ENCODE measurements around the gene POLE4. TPM values are rescaled to one million over a fixed set of nuclear protein-coding genes. Genes with fewer than 3 reads are reported as not detected.

Gene POLE4
- total RNA-seq, 2 experiments from 2014 or later, result 35.5 to 39.5 TPM

- ChIA-PET CTCF (interaction anchor here (0.5 kb wide), 1 partner anchor 271 kb away, joined by 3 read pairs; no protein-coding TSS in a partner anchor), POLR2A (no interaction called here)
- H3K27me3 Mint-ChIP-seq, result no peaks in the 10 kb centered on the region
- no peak overlapping the region for H3K27ac Mint-ChIP-seq
- no peaks in the 10 kb centered on the region for H3K9me3 Mint-ChIP-seq
- H3K4me1 Mint-ChIP-seq, result no peaks in the 10 kb centered on the region
- peaks cover 4% of the 10 kb centered on the region for H3K36me3 Mint-ChIP-seq (ENCODE audit: low read depth)
- no peak for DNase-seq
- H3K4me3 Mint-ChIP-seq, result no peak overlapping the region
These were observed 26.6 kb downstream of the POLE4 start for GRCh38 chr2:74984947-74985637.

- H3K4me3 Mint-ChIP-seq, result no peak overlapping the region
- H3K27ac Mint-ChIP-seq, result no peak overlapping the region
- CTCF ChIA-PET, result interaction anchor here (0.6 to 0.9 kb wide), 2 partner anchors 19 to 27 kb away, joined by 3 to 5 read pairs; no protein-coding TSS in a partner anchor
These were observed 27.7 kb downstream of the POLE4 start for GRCh38 chr2:74985978-74986609.

GRCh38 chr2:74991977-74992376 is 33.5 kb downstream of the POLE4 start:
- Mint-ChIP-seq H3K27me3 (no peaks in the 10 kb centered on the region), H3K27ac (no peak overlapping the region), H3K4me1 (no peaks in the 10 kb centered on the region), H3K36me3 (ENCODE audit: low read depth) (peaks cover 4% of the 10 kb centered on the region), H3K4me3 (no peak overlapping the region), H3K9me3 (no peaks in the 10 kb centered on the region)
- POLR2A ChIA-PET, result no interaction called here
- DNase-seq, result no peak
- CTCF ChIA-PET, result interaction anchor here (0.5 to 1.6 kb wide), 5 partner anchors 12 to 139 kb away, joined by 3 to 4 read pairs (median 3); no protein-coding TSS in a partner anchor

More at GRCh38 chr2:74985978-74986609, 27.7 kb downstream of the POLE4 start:
- no peaks in the 10 kb centered on the region for H3K27me3 Mint-ChIP-seq
- POLR2A ChIA-PET, result no interaction called here
- H3K36me3 Mint-ChIP-seq (ENCODE audit: low read depth), result peaks cover 4% of the 10 kb centered on the region
- no peaks in the 10 kb centered on the region for H3K9me3 Mint-ChIP-seq
- no peaks in the 10 kb centered on the region for H3K4me1 Mint-ChIP-seq
- DNase-seq, result no peak

- CTCF ChIA-PET, result interaction anchor here (1.0 kb wide), 1 partner anchor 9 kb away, joined by 3 read pairs; no protein-coding TSS in a partner anchor
- POLR2A ChIA-PET, result no interaction called here
- Mint-ChIP-seq H3K27ac (no peak overlapping the region), H3K4me1 (no peaks in the 10 kb centered on the region), H3K4me3 (no peak overlapping the region), H3K9me3 (peaks cover 4% of the 10 kb centered on the region), H3K27me3 (no peaks in the 10 kb centered on the region), H3K36me3 (ENCODE audit: low read depth) (peaks cover 2% of the 10 kb centered on the region)
- no peak for DNase-seq
These were observed 41.0 kb downstream of the POLE4 start for GRCh38 chr2:74999468-74999867.

GRCh38 chr2:75002007-75002406 is 43.6 kb downstream of the POLE4 start:
- Mint-ChIP-seq H3K9me3 (peaks cover 4% of the 10 kb centered on the region), H3K27ac (no peak overlapping the region), H3K4me1 (no peaks in the 10 kb centered on the region), H3K4me3 (no peak overlapping the region), H3K27me3 (no peaks in the 10 kb centered on the region), H3K36me3 (ENCODE audit: low read depth) (peaks cover 2% of the 10 kb centered on the region)
- ChIA-PET POLR2A (no interaction called here), CTCF (no interaction called here)
- no peak for DNase-seq

GRCh38 chr2:75003276-75003675 is 44.8 kb downstream of the POLE4 start:
- Mint-ChIP-seq H3K4me3 (no peak overlapping the region), H3K4me1 (no peaks in the 10 kb centered on the region), H3K9me3 (peaks cover 2% of the 10 kb centered on the region), H3K27ac (no peak overlapping the region), H3K36me3 (ENCODE audit: low read depth) (no peaks in the 10 kb centered on the region), H3K27me3 (no peaks in the 10 kb centered on the region)
- ChIA-PET POLR2A (no interaction called here), CTCF (interaction anchor here (0.6 kb wide), 1 partner anchor 381 kb away, joined by 4 read pairs; no protein-coding TSS in a partner anchor)
- no peak for DNase-seq

- ChIA-PET POLR2A (no interaction called here), CTCF (interaction anchor here (0.6 to 1.2 kb wide), 2 partner anchors 12 to 381 kb away, joined by 3 to 4 read pairs; no protein-coding TSS in a partner anchor)
- H3K27me3 Mint-ChIP-seq, result no peaks in the 10 kb centered on the region
These were observed 45.3 kb downstream of the POLE4 start for GRCh38 chr2:75003773-75004172.

GRCh38 chr2:75006041-75006440 is 47.6 kb downstream of the POLE4 start:
- ChIA-PET POLR2A (no interaction called here), CTCF (no interaction called here)
- H3K36me3 Mint-ChIP-seq (ENCODE audit: low read depth), result no peaks in the 10 kb centered on the region
- H3K4me1 Mint-ChIP-seq, result no peaks in the 10 kb centered on the region
- H3K4me3 Mint-ChIP-seq, result no peak overlapping the region
- no peaks in the 10 kb centered on the region for H3K9me3 Mint-ChIP-seq
- no peak for DNase-seq
- H3K27me3 Mint-ChIP-seq, result no peaks in the 10 kb centered on the region
- no peak overlapping the region for H3K27ac Mint-ChIP-seq

More at GRCh38 chr2:75003773-75004172, 45.3 kb downstream of the POLE4 start:
- H3K27ac Mint-ChIP-seq, result no peak overlapping the region
- H3K4me1 Mint-ChIP-seq, result no peaks in the 10 kb centered on the region
- H3K9me3 Mint-ChIP-seq, result no peaks in the 10 kb centered on the region
- no peaks in the 10 kb centered on the region for H3K36me3 Mint-ChIP-seq (ENCODE audit: low read depth)
- no peak for DNase-seq
- no peak overlapping the region for H3K4me3 Mint-ChIP-seq

- no peaks in the 10 kb centered on the region for H3K27me3 Mint-ChIP-seq
- no peaks in the 10 kb centered on the region for H3K4me1 Mint-ChIP-seq
- no peak for DNase-seq
- ChIA-PET POLR2A (no interaction called here), CTCF (no interaction called here)
- H3K4me3 Mint-ChIP-seq, result no peak overlapping the region
- no peaks in the 10 kb centered on the region for H3K36me3 Mint-ChIP-seq (ENCODE audit: low read depth)
- no peaks in the 10 kb centered on the region for H3K9me3 Mint-ChIP-seq
- H3K27ac Mint-ChIP-seq, result no peak overlapping the region
These were observed 48.6 kb downstream of the POLE4 start for GRCh38 chr2:75007061-75007460.

GRCh38 chr2:75007819-75008218 is 49.4 kb downstream of the POLE4 start:
- DNase-seq, result no peak
- Mint-ChIP-seq H3K9me3 (no peaks in the 10 kb centered on the region), H3K27ac (no peak overlapping the region), H3K27me3 (no peaks in the 10 kb centered on the region), H3K4me3 (no peak overlapping the region), H3K4me1 (no peaks in the 10 kb centered on the region), H3K36me3 (ENCODE audit: low read depth) (no peaks in the 10 kb centered on the region)
- CTCF ChIA-PET, result interaction anchor here (1.0 kb wide), 1 partner anchor 8 kb away, joined by 3 read pairs; no protein-coding TSS in a partner anchor
- POLR2A ChIA-PET, result no interaction called here

GRCh38 chr2:75010571-75010970 is 52.1 kb downstream of the POLE4 start:
- ChIA-PET CTCF (no interaction called here), POLR2A (no interaction called here)
- no peak for DNase-seq
- Mint-ChIP-seq H3K36me3 (ENCODE audit: low read depth) (no peaks in the 10 kb centered on the region), H3K27ac (no peak overlapping the region), H3K27me3 (no peaks in the 10 kb centered on the region), H3K4me3 (no peak overlapping the region), H3K9me3 (peaks cover under 1% of the 10 kb centered on the region), H3K4me1 (no peaks in the 10 kb centered on the region)

- H3K27ac Mint-ChIP-seq, result no peak overlapping the region
- H3K4me1 Mint-ChIP-seq, result no peaks in the 10 kb centered on the region
- POLR2A ChIA-PET, result no interaction called here
These were observed 53.6 kb downstream of the POLE4 start for GRCh38 chr2:75012080-75012479.

GRCh38 chr2:75018162-75018561 is 59.7 kb downstream of the POLE4 start:
- ChIA-PET CTCF (no interaction called here), POLR2A (no interaction called here)
- no peaks in the 10 kb centered on the region for H3K4me1 Mint-ChIP-seq
- DNase-seq, result no peak
- peaks cover 2% of the 10 kb centered on the region for H3K9me3 Mint-ChIP-seq
- no peaks in the 10 kb centered on the region for H3K27me3 Mint-ChIP-seq
- no peak overlapping the region for H3K4me3 Mint-ChIP-seq
- H3K27ac Mint-ChIP-seq, result no peak overlapping the region
- no peaks in the 10 kb centered on the region for H3K36me3 Mint-ChIP-seq (ENCODE audit: low read depth)

More at GRCh38 chr2:75012080-75012479, 53.6 kb downstream of the POLE4 start:
- CTCF ChIA-PET, result interaction anchor here (1.3 to 1.4 kb wide), 2 partner anchors 9 to 26 kb away, joined by 3 read pairs; no protein-coding TSS in a partner anchor
- no peaks in the 10 kb centered on the region for H3K36me3 Mint-ChIP-seq (ENCODE audit: low read depth)
- no peak overlapping the region for H3K4me3 Mint-ChIP-seq
- no peak for DNase-seq
- no peaks in the 10 kb centered on the region for H3K27me3 Mint-ChIP-seq
- peaks cover 2% of the 10 kb centered on the region for H3K9me3 Mint-ChIP-seq
